Kidney epithelial cell (primary cell): Measurements from ENCODE around the gene PIGH. TPM values are rescaled to one million over a fixed set of nuclear protein-coding genes. Genes with fewer than 3 reads are reported as not detected.
"Not testable (repeated sequence)": the region's sequence is repeated elsewhere in the genome, so short reads cannot be mapped to it uniquely, and the experiment has no call there.

ENCODE experiments used
- DNase-seq: peaks from one replicate; pipeline ENCODE4 v3.0.0-alpha.2; 2010; ENCODE audit warnings: low read depth
- H3K27me3 ChIP-seq: 2 replicates; pipeline ENCODE4 v1.6.0; 2011; ENCODE audit warnings: low read length; ENCODE audit not compliant: control insufficient read depth, insufficient read depth
- H3K36me3 ChIP-seq: 2 replicates; pipeline ENCODE4 v1.5.1; 2011; ENCODE audit warnings: low read length; ENCODE audit not compliant: control insufficient read depth, insufficient read depth
- H3K4me3 ChIP-seq: 2 replicates; pipeline ENCODE4 v1.5.1; 2011; ENCODE audit warnings: low read depth, mild to moderate bottlenecking, control low read depth, low read length
- total RNA-seq: library from RNA; depleted of rRNA; stranded (reverse); fragments of >200 nt; gene quantifications from 2 replicates; pipeline ENCODE4 v1.2.3, GENCODE V29; 2015
- TF ChIP-seq, protein P1 (sequence below): IDR thresholded peaks from 2 replicates; pipeline ENCODE4 v1.5.1; 2011; ENCODE audit warnings: mild to moderate bottlenecking, moderate library complexity, low read length, control low read depth, inconsistent platforms; ENCODE audit not compliant: insufficient read depth, poor library complexity, severe bottlenecking

PIGH gene
- total RNA-seq, 1 donor from 2014 or later: 27.1 TPM

DNA sequence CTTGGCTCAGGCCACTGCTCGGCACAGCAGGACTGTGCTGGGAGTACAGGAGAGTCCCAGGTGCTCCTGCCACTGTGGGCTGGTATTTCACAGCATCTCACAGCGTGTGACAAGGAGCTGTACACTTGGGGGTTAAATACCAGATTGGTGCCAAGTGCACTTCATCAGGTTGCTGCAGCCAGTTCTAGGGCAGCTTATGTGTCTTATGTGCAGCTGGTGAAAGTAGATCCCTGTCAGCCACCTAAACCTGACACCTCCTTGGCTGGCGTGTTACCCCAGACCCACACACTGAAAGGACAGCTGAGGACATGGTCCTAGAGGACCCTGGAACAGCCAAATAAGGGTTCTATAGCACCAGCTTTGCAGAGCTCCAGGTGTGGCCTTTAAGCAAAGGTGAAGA lies 48.1 kb downstream of the PIGH start:
- TF ChIP-seq, protein P1, sequence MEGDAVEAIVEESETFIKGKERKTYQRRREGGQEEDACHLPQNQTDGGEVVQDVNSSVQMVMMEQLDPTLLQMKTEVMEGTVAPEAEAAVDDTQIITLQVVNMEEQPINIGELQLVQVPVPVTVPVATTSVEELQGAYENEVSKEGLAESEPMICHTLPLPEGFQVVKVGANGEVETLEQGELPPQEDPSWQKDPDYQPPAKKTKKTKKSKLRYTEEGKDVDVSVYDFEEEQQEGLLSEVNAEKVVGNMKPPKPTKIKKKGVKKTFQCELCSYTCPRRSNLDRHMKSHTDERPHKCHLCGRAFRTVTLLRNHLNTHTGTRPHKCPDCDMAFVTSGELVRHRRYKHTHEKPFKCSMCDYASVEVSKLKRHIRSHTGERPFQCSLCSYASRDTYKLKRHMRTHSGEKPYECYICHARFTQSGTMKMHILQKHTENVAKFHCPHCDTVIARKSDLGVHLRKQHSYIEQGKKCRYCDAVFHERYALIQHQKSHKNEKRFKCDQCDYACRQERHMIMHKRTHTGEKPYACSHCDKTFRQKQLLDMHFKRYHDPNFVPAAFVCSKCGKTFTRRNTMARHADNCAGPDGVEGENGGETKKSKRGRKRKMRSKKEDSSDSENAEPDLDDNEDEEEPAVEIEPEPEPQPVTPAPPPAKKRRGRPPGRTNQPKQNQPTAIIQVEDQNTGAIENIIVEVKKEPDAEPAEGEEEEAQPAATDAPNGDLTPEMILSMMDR: no peak
- DNase-seq: no peak
- H3K27me3 ChIP-seq: no peaks in the 10 kb centered on the region
- no peak overlapping the region for H3K4me3 ChIP-seq
- no peaks in the 10 kb centered on the region for H3K36me3 ChIP-seq

DNA sequence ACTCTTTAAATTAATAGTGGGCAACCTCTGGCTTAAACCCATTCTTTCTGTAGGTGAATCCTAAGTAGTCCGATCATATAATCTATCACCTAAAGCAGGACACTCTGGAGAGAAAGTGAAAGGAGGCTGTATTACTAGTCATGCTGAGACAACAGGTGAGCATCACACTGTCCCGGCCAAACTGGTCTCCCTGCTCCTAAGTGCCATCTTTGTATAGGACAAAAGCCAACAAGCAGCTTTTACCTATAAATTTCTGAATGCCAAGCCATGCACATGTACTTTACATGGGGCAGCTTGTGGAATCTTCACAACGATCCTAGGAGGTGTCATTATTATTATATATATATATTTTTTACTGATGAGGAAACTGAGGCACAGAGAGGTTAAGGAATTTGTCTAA lies 48.9 kb downstream of the PIGH start:
- H3K36me3 ChIP-seq: no peaks in the 10 kb centered on the region
- TF ChIP-seq, protein P1: no peak
- H3K27me3 ChIP-seq: no peaks in the 10 kb centered on the region
- no peak for DNase-seq
- no peak overlapping the region for H3K4me3 ChIP-seq

GRCh38 chr14:67549734-67550133 lies 50.3 kb downstream of the PIGH start:
- no peaks in the 10 kb centered on the region for H3K27me3 ChIP-seq
- TF ChIP-seq, protein P1: no peak
- H3K4me3 ChIP-seq: no peak overlapping the region

DNA sequence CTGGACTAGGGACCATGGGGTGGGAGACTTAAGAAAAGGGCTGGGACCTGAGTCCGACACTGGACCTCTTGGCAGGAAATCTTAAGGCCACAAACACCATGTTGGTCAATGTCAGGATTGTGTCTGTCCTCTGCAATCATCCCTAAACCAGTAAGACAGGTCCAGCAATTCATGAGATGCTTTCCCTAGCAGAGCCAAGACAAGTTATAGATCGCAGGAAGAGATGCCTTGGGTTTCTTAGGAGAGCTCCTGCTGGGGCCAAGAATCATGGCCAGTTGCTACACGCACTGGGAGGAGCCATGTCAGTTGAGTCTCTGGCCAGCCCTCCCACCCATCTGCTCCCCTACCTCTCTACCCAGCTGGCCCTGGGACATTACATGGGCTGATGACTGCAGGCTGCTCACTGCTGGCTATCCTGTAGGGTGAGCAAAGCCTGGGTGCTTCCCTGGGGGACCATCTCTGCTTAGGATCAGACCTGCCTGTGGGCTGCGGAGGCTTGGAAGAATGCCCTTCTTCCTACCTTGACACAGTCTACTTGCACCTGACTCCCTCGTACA lies 52.8 kb downstream of the PIGH start:
- H3K27me3 ChIP-seq: no peaks in the 10 kb centered on the region
- no peak for DNase-seq
- peaks cover 1% of the 10 kb centered on the region for H3K36me3 ChIP-seq
- no peak overlapping the region for H3K4me3 ChIP-seq
- TF ChIP-seq, protein P1: no peak

More at GRCh38 chr14:67549734-67550133, 50.3 kb downstream of the PIGH start:
- DNase-seq: no peak
- H3K36me3 ChIP-seq: no peaks in the 10 kb centered on the region

GRCh38 chr14:67544590-67544989 lies 55.5 kb downstream of the PIGH start:
- Histone ChIP-seq H3K36me3 (peaks cover 1% of the 10 kb centered on the region), H3K4me3 (no peak overlapping the region), H3K27me3 (no peaks in the 10 kb centered on the region)
- DNase-seq: no peak
- TF ChIP-seq, protein P1: no peak

- not testable (repeated sequence) for H3K4me3 ChIP-seq, H3K27me3 ChIP-seq, DNase-seq, H3K36me3 ChIP-seq
These were observed 57.4 kb downstream of the PIGH start for GRCh38 chr14:67542620-67543019.
